HG03095 (cell line): ENCODE measurements around the gene METTL3.

Experiments used
- ATAC-seq: cut with Tn5 transposase; IDR thresholded peaks from one replicate; pipeline ENCODE4 v1.9.1; 2021; ENCODE audit warnings: moderate library complexity; ENCODE audit not compliant: unreplicated experiment

Gene METTL3

GRCh38 chr14:21527318-21527679 lies 16.2 kb upstream of the METTL3 start:
- ATAC-seq = no peak

- ATAC-seq = no peak
Observed at GRCh38 chr14:21526672-21527317, 15.7 kb upstream of the METTL3 start.

DNA sequence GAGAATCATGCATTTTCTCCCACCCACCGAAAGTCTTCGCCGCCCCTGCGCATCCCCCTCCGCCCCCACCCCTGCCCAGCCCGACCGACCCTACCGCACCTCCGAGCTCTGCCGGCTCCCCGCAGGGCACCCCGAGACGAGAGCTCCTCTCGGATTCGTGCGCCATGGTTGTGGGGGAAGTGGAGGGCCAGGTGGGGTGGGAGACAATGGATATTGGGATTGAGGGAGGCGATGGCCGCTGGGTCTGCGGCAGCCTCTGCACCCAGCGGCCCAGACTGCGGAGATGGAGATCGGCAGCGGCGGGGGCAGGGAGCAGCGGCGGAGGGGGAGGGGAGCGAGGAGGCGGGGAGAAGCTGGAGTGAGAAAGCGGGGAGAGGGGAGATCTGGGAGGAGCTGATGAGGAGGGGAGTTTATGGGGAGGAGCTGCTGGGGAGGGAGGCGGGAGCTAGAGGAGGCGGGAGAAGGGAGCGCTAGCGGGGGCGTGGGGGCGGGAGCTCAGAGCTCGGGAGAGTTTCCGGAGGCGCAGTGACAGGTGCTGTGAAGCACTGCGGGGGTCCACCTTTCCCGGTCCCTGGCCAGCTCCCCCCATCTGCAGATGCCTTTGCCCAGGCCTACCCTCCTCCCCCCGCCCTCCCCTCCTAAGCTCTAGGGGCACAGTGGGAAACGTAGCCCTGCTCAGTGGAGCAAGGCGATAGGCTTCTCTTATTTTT lies 15.0 kb upstream of the METTL3 start, which contains the start of gene SALL2:
TSS of gene SALL2 (minus strand) at position 385 of the 710 bp plus-strand sequence. CDS start at position 166, 219 bp downstream.
- peak; percentile 60 for ATAC-seq

GRCh38 chr14:21525571-21525961 lies 14.4 kb upstream of the METTL3 start:
- no peak for ATAC-seq

- ATAC-seq = no peak
Observed at GRCh38 chr14:21524575-21525490, 13.7 kb upstream of the METTL3 start.

GRCh38 chr14:21523203-21523602 lies 12.1 kb upstream of the METTL3 start:
- ATAC-seq = no peak

GRCh38 chr14:21521501-21521900 lies 10.4 kb upstream of the METTL3 start:
- no peak for ATAC-seq

DNA sequence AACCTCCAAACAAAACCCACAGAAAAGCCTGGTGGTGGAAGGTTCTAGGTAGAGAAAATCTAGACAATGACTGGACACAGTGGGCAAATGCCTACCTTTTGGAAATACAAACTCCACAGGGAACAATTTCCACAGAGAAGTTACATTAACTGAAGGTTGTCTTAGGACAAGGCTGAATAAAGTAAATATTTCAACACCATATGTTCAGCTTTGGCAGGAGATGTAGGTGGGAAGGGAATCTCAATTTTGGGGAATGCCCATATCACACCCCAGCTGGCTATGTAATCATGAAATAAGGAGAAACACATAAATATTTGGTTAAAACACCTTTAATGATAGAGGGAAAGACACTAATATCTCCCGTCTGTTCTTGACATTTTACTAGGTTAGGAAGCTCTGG lies 9.6 kb upstream of the METTL3 start:
- ATAC-seq = no peak

DNA sequence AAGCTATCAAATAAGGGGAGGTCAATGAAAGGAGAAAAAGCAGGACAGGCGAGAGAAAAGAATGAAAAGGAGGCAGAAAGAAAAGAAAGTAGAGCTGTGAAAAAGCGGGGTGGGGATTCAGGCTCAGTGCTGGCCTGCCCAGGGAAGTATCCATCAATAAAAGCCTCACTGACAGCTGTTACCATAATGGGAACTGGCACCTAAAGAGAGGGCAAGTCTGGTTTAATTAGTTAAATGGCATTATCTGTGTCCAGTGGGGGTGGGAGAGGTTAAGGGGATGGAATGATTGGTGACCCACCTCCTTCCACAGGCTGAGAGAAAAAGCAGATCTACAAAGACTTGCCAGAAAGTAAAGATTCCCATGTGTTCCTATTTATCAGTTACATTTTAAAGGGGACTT lies 7.6 kb upstream of the METTL3 start:
- no peak for ATAC-seq

GRCh38 chr14:21514341-21514740 lies 3.2 kb upstream of the METTL3 start:
- ATAC-seq = no peak

DNA sequence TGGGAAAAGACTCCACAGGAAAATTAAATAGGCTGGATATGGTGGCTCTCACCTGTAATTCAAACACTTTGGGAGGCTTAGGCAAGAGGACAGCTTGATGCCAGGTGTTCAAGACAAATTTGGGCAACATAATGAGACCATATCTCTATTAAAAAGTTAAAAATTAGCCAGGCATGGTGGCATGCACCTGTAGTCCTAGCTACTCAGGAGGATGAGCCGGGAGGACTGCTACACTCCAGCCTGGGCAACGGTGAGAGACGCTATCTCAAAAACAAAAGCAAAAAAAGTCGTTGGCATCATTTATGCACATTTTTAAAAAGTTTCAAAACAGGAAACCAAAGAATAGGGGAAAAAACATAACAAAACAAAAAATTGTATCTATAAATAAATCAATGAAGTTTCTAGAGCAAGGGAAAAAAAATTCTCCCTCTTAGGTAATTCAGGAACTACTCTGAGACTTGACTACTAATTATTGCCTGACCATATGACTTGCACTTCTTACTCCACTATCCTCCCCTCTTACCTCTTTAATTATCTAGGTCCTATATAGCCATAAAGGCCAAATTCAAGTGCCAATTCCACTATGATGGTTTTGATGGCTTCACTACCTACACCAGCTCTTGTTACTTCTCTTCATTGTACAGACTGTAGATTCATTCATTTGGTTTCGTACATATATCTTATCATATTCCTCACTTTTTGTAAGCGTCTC lies 1.6 kb downstream of the METTL3 start:
- ATAC-seq = no peak

DNA sequence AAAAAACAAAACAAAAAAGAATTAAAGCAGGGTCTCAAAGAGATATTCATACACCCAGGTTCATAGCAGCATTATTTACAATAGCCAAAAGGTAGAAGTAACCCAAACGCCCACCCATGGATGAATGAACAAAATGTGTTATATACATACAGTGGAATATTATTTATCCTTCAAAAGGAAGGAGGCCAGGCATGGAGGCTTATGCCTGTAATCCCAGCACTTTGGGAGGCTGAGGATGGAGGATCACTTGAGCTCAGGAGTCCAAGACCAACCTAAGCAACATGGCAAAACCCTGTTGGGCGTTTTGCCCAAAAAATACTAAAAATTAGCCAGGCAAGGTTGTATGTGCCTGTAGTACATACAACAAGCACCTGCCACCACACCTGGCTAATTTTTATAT lies 4.6 kb downstream of the METTL3 start:
- ATAC-seq = no peak

- peak; percentile 82 for ATAC-seq
Observed at GRCh38 chr14:21505012-21505553, 6.1 kb downstream of the METTL3 start.

DNA sequence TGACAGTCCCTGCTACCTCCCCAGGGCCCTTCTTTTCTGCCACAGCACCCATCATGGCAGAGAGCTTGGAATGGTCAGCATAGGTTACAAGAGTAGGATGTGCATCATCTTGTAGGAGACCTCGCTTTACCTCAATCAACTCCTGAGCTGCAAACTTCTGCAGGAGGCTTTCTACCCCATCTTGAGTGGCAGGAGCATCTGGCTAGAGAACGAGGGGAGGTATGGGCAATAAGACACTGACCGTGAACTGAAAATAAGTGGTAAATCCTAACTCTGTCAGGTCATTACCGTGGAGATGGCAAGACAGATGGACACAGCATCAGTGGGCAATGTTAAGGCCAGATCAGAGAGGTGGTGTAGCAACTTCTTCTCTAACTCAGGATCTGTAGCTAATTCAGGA lies 7.8 kb downstream of the METTL3 start:
- ATAC-seq = no peak

DNA sequence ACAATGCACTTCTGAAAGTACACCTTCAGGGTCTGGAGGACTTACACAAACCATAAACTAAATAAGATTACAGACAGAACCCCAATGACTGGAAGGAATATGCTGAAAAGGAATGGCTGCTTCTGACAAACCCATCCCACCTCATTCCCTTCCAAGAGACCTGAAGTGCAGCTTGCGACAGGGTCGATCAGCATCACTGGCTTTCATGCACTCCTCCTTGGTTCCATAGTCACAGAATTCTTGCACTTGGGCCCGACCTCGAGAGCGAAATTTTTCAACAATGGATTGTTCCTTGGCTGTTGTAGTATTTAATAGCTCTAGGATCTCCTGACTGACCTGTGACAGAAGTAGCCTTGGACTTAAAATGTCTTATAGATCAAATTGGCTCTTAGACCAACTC lies 9.6 kb downstream of the METTL3 start:
- ATAC-seq = no peak

DNA sequence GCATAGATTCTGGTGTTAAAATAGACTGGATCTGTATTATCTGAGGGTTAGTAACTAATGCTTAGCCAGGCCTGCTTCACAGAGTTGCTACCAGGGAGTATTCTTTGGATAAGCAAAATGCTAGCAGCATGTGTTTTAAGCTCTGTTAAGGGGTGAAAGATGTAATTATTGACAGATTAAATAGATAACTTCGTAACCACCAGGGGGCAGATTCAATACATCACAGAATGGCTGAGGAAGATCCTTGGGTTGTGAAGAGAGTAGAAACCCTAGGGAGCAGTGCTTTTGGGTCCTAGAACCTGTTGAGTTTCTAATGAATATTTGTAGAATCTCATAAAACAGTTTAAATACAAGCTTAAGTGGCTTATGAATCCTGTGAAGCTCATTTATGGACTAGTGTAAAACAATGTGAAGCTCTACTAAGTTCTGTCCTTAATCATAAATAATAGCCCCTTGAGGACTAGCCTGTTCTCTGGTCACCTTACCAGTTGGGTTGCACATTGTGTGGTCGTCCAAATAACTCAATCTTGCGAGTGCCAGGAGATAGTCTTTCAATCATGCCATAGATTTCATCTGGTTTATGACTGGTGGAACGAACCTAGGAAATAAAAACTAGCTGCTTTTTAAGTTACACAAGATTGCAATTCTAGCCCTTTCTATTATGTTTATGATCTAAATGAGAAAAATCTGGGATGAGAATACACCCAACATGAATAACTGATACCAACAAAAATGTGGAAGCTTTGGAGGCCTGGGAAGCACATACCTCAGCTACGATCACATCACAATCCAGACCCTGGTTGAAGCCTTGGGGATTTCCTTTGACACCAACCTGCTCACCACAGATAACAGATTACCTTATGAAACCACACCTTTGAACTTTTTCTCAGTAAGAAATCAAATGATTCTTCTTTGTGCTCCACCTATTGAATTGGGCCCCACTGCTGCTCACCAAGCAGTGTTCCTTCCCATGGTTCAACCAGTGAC lies 12.3 kb downstream of the METTL3 start:
- no peak for ATAC-seq

DNA sequence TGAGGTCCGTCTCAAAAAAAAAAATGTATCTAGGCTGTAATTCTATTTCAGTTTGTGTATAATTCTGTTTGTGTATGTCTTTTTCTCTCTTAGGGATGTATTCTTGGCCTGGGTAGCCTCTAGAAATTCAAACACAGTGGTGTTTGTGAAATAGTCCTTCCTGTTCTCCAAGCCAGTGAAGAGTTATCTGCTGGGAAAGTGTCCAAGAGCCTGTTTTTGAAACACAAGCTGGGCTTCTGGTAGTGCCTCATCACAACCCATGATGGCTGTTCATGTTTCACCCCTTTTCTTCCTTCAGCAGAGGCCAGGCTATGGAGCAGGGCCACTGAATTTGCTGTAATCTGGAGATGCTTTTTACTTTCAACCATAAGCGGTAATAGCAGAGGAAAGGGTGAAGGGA lies 14.7 kb downstream of the METTL3 start:
- ATAC-seq = no peak

DNA sequence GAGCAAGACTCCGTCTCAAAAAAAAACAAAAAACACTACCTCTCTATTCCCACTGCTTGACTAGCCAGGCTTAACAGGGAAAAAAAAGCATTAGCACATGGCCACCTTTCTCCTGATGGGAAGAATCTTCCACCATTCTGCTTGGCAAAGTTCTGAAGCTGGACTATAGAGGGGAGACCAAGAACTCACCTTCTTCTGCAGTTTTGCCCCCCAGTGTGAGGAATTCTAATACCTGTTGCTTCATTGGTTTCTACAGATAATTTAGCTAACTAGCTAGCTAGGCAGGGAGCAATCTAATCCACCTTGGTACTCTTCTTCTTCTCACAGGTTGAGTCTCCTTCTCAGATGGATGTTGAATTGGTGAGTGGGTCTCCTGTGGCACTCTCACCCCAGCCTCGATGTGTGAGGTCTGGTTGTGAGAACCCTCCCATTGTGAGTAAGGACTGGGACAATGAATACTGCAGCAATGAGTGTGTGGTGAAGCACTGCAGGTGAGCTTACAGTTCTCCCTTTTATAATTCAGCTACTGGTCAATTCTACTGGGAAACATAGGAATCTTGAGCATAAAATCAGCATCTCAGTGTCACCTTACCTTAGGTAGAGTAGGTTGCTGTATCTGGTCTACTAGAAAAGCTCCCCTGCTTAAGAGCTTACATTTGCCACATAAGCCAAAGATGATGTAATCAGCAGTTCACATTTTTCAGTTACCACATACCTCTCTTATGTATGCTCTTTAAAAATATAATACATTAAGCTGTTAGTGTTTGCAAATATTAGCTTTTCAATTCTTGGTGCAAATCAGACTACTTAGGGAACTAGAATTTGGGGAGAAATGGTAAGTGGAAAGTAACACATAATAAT lies 16.0 kb downstream of the METTL3 start:
- ATAC-seq = no peak

DNA sequence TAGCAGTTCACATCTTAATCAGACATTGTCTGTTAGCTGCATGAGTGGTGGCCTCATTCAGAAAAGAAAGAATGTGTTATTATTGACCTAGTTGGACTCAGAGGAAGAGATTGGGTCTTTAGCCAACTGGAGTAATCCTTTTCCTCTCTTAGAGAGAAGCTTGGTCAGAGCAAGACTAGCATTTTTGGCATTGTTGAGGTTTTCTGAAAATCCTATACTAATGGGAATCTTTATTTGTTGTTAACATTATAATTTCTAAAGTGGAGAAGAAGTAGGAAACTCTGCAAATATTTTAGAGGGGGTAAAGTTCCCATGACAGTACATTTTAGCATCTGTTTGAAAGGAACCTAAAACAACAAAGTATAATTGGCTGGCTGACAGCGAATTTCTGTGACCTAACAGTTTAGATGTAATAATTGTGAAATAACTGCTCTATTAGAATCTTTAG lies 24.5 kb downstream of the METTL3 start:
- ATAC-seq = no peak
